ENCODE results near the gene POLR3GL. TPM values are rescaled to one million over a fixed set of nuclear protein-coding genes. Genes with fewer than 3 reads are reported as not detected.
A peak's percentile ranks its signal among the peaks of the same experiment; 100 is the strongest.

The POLR3GL gene
- total RNA-seq, 6 donors from 2014 or later: 18.7 to 25.7 (median 22.5) TPM

DNA sequence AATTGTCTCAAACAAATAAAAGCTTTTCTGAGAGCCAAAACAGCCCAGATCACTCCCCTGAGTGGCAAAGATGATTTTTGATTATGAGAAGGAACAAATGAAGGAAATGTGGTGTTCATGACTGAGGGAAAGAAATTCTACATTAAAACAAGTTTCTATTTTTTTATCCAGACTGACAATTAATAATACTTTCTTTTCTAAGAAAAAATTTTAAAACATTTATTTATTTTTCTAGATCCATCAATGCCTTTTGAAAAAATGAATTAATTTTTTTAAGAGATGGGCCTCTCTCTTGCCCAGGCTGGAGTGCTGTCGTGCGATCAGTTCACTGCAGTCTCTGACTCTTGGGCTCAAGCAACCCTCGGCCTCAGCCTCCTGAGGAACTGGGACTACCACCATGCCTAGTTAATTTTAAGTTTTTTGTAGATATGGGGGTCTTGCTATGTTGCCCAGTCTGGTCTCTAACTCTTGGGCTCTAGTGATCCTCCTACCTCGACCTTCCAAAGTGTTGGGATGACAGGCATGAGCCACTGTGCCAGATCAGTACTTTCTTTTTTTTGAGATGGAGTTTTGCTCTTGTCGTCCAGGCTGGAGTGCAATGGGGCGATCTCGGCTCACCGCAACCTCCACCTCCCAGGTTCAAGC lies 43.1 kb downstream of the POLR3GL start:
- H3K9me3 ChIP-seq: no peaks in the 10 kb centered on the region
- peak overlapping the region; percentile 75 to 90 (median 84) for H3K27ac ChIP-seq
- TF ChIP-seq POLR2A (IDR thresholded peaks at IDR 0.05) (peak in 1 of 4 donors; percentile 5), POLR2AphosphoS5 (IDR thresholded peaks at IDR 0.05) (no peak), CTCF (IDR thresholded peaks at IDR 0.05) (no peak)
- WGBS, 2 donors: 83 to 87% methylated on average over 8 of the region's 8 CpGs
- H3K36me3 ChIP-seq: no peaks in the 10 kb centered on the region
- DNase-seq (no peak), ATAC-seq (ENCODE audit: low FRiP score in 2 of 2) (no peak)
- peaks cover 47 to 67% (median 51%) of the 10 kb centered on the region in 4 donors for H3K4me1 ChIP-seq
- H3K4me3 ChIP-seq: peak overlapping the region in 2 of 4 donors; percentile 9 to 10
- H3K27me3 ChIP-seq: no peaks in the 10 kb centered on the region

- DNase-seq (peak in 1 of 2 donors; percentile 82), ATAC-seq (ENCODE audit: low FRiP score in 2 of 2) (peak; percentile 38 to 78)
- H3K4me3 ChIP-seq: no peak overlapping the region
- WGBS, 2 donors: 60 to 86% methylated on average over 8 of the region's 8 CpGs
- no peaks in the 10 kb centered on the region for H3K36me3 ChIP-seq
- TF ChIP-seq EP300 (IDR thresholded peaks at IDR 0.05): peak in 2 of 4 donors; percentile 22 to 37
- peak; percentile 24 to 36 for TF ChIP-seq POLR2AphosphoS5 (IDR thresholded peaks at IDR 0.05)
- no peak for TF ChIP-seq CTCF (IDR thresholded peaks at IDR 0.05)
- TF ChIP-seq POLR2A (IDR thresholded peaks at IDR 0.05): peak in 1 of 4 donors; percentile 33
- no peaks in the 10 kb centered on the region for H3K9me3 ChIP-seq
- H3K4me1 ChIP-seq: peaks cover 49 to 68% (median 52%) of the 10 kb centered on the region in 4 donors
- no peaks in the 10 kb centered on the region for H3K27me3 ChIP-seq
- peak overlapping the region; percentile 71 to 87 (median 76) for H3K27ac ChIP-seq
Observed at GRCh38 chr1:146010126-146010738, 45.7 kb downstream of the POLR3GL start.

DNA sequence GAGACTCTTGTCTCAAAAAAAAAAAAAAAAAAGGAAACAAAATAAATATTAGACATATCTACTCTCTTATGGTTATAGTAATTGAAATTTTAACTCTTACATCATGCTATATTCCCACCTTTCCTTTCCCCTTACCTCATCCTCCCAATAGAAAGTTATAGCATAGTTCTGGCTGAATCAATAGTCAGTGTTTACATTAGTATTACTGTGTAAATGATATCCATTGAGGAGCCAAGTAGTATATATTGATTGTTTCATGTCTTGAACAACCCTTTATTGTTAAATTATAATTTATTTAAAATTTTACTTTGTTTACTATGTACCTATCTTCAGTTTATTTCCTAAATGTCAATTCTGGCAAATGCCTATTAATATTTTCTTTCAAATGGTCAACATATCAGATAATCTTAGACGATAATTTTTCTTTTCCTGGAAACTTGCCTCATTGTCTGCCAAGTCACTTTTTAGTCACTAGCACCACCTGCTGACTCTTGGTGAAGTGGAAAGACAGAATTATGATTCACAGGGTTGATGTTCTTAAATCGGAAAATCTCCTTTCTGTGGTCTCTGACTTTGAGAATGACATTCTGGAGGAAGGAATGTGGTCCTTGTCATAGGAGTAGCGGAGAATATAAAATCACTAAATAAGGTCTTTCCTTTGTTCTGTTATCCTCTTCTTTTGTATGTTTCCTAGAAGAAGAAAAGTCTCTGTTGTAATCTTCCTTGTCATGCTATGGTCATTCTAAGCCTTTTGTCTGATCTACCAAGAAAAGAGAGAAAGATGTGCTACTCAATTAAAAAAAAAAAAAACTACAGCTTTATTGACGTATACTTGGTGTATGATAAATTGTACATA lies 48.4 kb downstream of the POLR3GL start:
- 5 to 14% methylated on average over 4 of the region's 4 CpGs for WGBS, 2 donors
- no peaks in the 10 kb centered on the region for H3K36me3 ChIP-seq
- H3K9me3 ChIP-seq: no peaks in the 10 kb centered on the region
- ATAC-seq (ENCODE audit: low FRiP score in 2 of 2) (peak in 1 of 2 donors; percentile 80), DNase-seq (no peak)
- H3K4me1 ChIP-seq: peaks cover 27 to 44% (median 31%) of the 10 kb centered on the region in 4 donors
- no peak for TF ChIP-seq POLR2A (IDR thresholded peaks at IDR 0.05)
- TF ChIP-seq EP300 (IDR thresholded peaks at IDR 0.05): peak in 1 of 4 donors; percentile 1
- peak in 1 of 2 donors; percentile 47 for TF ChIP-seq POLR2AphosphoS5 (IDR thresholded peaks at IDR 0.05)
- peak; percentile 51 to 84 (median 66) for TF ChIP-seq CTCF (IDR thresholded peaks at IDR 0.05)
- H3K4me3 ChIP-seq: no peak overlapping the region
- no peaks in the 10 kb centered on the region for H3K27me3 ChIP-seq
- peak overlapping the region in 2 of 4 donors; percentile 34 to 87 for H3K27ac ChIP-seq

GRCh38 chr1:146013559-146013922 lies 49.1 kb downstream of the POLR3GL start:
- TF ChIP-seq POLR2A (IDR thresholded peaks at IDR 0.05): no peak
- ATAC-seq (ENCODE audit: low FRiP score in 2 of 2): no peak
- no peak overlapping the region for H3K27ac ChIP-seq
- H3K4me3 ChIP-seq: no peak overlapping the region
- H3K4me1 ChIP-seq: peaks cover 26 to 41% (median 28%) of the 10 kb centered on the region in 4 donors
- H3K9me3 ChIP-seq: no peaks in the 10 kb centered on the region
- no peaks in the 10 kb centered on the region for H3K36me3 ChIP-seq
- H3K27me3 ChIP-seq: no peaks in the 10 kb centered on the region
- DNase-seq: no peak
- WGBS, 2 donors: 58 to 74% methylated on average over 6 of the region's 6 CpGs

GRCh38 chr1:146016891-146017290 lies 52.4 kb downstream of the POLR3GL start:
- DNase-seq: no peak
- no peak overlapping the region for H3K4me3 ChIP-seq
- ATAC-seq (ENCODE audit: low FRiP score in 2 of 2): no peak
- H3K27ac ChIP-seq: no peak overlapping the region
- peaks cover 0 to 7% (median 3%) of the 10 kb centered on the region in 4 donors for H3K27me3 ChIP-seq
- H3K9me3 ChIP-seq: no peaks in the 10 kb centered on the region
- peaks cover 17 to 25% (median 20%) of the 10 kb centered on the region in 4 donors for H3K4me1 ChIP-seq
- WGBS, 2 donors: 56 to 81% methylated on average over 1 of the region's 1 CpG
- TF ChIP-seq POLR2A (IDR thresholded peaks at IDR 0.05): no peak
- H3K36me3 ChIP-seq: no peaks in the 10 kb centered on the region

Measured in upper lobe of left lung (tissue), 6 donors.